GM21825 (cell line): ENCODE measurements around the gene MLXIP.
"Not testable (repeated sequence)": the region's sequence is repeated elsewhere in the genome, so short reads cannot be mapped to it uniquely, and the experiment has no call there.

Experiments
- ATAC-seq: cut with Tn5 transposase; IDR thresholded peaks from one replicate; pipeline ENCODE4 v1.9.1; 2021; ENCODE audit warnings: mild to moderate bottlenecking, moderate library complexity; ENCODE audit not compliant: unreplicated experiment

Gene MLXIP

GRCh38 chr12:122094137-122094734 lies 15.7 kb downstream of the MLXIP start:
- ATAC-seq: no peak

- no peak for ATAC-seq
Observed at GRCh38 chr12:122094735-122095631, 16.4 kb downstream of the MLXIP start.

GRCh38 chr12:122096014-122096413 lies 17.5 kb downstream of the MLXIP start:
- no peak for ATAC-seq

- no peak for ATAC-seq
Observed at GRCh38 chr12:122096591-122097149, 18.1 kb downstream of the MLXIP start.

GRCh38 chr12:122097584-122097926 lies 19.0 kb downstream of the MLXIP start:
- no peak for ATAC-seq

- no peak for ATAC-seq
Observed at GRCh38 chr12:122097927-122098756, 19.6 kb downstream of the MLXIP start.

- ATAC-seq: no peak
Observed at GRCh38 chr12:122099280-122099749, 20.8 kb downstream of the MLXIP start.

GRCh38 chr12:122099856-122100255 lies 21.3 kb downstream of the MLXIP start:
- ATAC-seq: no peak

- no peak for ATAC-seq
Observed at GRCh38 chr12:122100568-122100967, 22.0 kb downstream of the MLXIP start.

GRCh38 chr12:122102331-122102730 lies 23.8 kb downstream of the MLXIP start:
- ATAC-seq: no peak

- no peak for ATAC-seq
Observed at GRCh38 chr12:122104844-122105243, 26.3 kb downstream of the MLXIP start.

GRCh38 chr12:122105496-122105895 lies 26.9 kb downstream of the MLXIP start:
- not testable (repeated sequence) for ATAC-seq

GRCh38 chr12:122106843-122107242 lies 28.3 kb downstream of the MLXIP start:
- ATAC-seq: no peak

GRCh38 chr12:122107261-122107660 lies 28.7 kb downstream of the MLXIP start:
- no peak for ATAC-seq

- ATAC-seq: no peak
Observed at GRCh38 chr12:122111089-122111641, 32.6 kb downstream of the MLXIP start.

GRCh38 chr12:122116707-122117535 lies 38.4 kb downstream of the MLXIP start:
- ATAC-seq: no peak

- no peak for ATAC-seq
Observed at GRCh38 chr12:122117979-122118378, 39.4 kb downstream of the MLXIP start.

GRCh38 chr12:122121341-122121740 lies 42.8 kb downstream of the MLXIP start:
- ATAC-seq: not testable (repeated sequence)

- ATAC-seq: no peak
Observed at GRCh38 chr12:122121745-122122144, 43.2 kb downstream of the MLXIP start.
